LNCaP clone FGC (cell line): Measurements from ENCODE around the gene FOXR1.
"Not testable (repeated sequence)": the region's sequence is repeated elsewhere in the genome, so short reads cannot be mapped to it uniquely, and the experiment has no call there.

ENCODE experiments used
- DNase-seq: peaks from one replicate; pipeline ENCODE4 v3.0.0-alpha.2; 2011; ENCODE audit warnings: low read depth
- H3K4me3 ChIP-seq: 2 replicates; pipeline ENCODE4 v1.5.1; 2011; ENCODE audit warnings: mild to moderate bottlenecking, low read depth, low read length, control low read depth
- TF ChIP-seq, protein P1 (sequence below): IDR thresholded peaks from 2 replicates; pipeline ENCODE4 v1.5.1; 2012; ENCODE audit warnings: mild to moderate bottlenecking; ENCODE audit not compliant: control insufficient read depth, insufficient read depth; ENCODE audit errors: extremely low read depth

The FOXR1 gene

DNA sequence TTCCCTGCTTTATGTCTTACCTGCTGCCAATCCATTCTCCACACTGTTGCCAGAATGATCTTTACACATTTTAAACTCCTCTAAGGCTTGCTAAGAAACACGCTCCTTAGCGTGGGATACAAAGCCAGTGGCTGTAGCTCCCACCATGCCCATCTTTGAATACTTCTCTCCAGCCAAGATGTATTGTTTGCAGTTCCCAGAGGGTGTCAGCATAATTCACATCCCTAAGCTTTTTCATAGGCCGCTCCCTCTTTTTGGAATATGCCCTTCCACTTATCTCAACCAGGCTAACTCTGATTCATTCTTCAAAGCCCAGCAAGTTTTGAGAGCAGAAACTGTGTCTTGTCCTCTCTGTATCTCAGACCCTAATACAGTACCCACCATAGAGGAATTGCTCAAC lies 23.6 kb upstream of the FOXR1 start:
- DNase-seq, result no peak
- TF ChIP-seq, protein P1, sequence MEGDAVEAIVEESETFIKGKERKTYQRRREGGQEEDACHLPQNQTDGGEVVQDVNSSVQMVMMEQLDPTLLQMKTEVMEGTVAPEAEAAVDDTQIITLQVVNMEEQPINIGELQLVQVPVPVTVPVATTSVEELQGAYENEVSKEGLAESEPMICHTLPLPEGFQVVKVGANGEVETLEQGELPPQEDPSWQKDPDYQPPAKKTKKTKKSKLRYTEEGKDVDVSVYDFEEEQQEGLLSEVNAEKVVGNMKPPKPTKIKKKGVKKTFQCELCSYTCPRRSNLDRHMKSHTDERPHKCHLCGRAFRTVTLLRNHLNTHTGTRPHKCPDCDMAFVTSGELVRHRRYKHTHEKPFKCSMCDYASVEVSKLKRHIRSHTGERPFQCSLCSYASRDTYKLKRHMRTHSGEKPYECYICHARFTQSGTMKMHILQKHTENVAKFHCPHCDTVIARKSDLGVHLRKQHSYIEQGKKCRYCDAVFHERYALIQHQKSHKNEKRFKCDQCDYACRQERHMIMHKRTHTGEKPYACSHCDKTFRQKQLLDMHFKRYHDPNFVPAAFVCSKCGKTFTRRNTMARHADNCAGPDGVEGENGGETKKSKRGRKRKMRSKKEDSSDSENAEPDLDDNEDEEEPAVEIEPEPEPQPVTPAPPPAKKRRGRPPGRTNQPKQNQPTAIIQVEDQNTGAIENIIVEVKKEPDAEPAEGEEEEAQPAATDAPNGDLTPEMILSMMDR, result no peak
- H3K4me3 ChIP-seq, result no peak overlapping the region

DNA sequence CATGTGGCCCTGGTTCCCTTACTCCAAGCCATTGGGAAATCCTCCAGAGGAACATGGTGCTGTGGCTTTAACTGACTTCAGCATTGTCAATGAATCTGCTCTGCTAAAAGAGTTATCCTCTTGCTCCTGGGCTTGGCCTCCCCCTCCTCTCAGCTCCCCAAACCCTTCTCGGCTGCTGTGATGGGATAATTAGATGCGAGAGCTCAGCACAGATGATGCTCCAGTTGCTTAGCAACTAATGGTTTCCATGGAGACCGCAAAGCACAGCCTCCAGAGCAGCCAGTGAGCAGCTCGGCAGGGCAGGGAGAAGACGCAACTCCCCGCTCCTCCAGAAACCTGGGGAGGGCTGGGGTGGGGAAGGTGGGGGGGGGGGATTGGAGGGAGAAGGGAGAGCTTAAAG lies 18.3 kb upstream of the FOXR1 start:
- DNase-seq, result no peak
- TF ChIP-seq, protein P1, result no peak
- no peak overlapping the region for H3K4me3 ChIP-seq

- DNase-seq, H3K4me3 ChIP-seq: not testable (repeated sequence)
These were observed 17.6 kb upstream of the FOXR1 start for GRCh38 chr11:118953976-118954375.

DNA sequence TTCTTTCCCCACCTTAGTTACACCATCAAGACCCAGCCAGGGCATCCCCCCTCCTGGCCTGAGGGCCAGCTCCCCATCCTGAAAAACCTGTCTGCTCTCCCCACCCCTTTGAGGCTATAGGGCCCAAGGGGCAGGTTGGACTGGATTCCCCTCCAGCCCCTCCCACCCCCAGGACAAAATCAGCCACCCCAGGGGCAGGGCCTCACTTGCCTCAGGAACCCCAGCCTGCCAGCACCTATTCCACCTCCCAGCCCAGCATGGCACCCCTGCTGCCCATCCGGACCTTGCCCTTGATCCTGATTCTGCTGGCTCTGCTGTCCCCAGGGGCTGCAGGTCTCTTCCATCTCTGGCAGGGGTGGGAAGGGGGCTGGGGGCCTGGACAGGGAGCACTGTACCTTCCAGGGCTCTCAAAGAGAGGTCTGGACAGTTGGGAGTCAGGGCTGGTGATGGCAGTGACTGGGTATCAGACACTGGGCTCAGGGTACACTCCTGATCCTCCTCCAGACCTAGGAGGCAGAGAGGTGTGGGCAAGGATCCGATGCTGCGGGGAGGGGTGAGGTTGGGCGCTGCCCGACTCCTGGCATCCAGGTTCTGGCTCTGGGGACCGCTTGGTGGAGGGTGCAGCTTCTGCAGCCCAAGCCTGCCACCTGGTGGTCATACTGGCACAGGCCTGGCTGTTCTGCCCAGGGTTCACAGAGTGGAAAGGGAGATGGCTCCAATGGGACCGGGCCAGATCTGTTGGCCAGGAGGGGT lies 15.3 kb upstream of the FOXR1 start, which contains the start of gene UPK2:
Gene UPK2 (plus strand): TSS at position 205 of the 753 bp plus-strand sequence. CDS start 53 bp downstream, at position 258.
- DNase-seq, result peak; percentile 49
- no peak within 1 kb of the TSS for H3K4me3 ChIP-seq
- TF ChIP-seq, protein P1, result peak; percentile 98

DNA sequence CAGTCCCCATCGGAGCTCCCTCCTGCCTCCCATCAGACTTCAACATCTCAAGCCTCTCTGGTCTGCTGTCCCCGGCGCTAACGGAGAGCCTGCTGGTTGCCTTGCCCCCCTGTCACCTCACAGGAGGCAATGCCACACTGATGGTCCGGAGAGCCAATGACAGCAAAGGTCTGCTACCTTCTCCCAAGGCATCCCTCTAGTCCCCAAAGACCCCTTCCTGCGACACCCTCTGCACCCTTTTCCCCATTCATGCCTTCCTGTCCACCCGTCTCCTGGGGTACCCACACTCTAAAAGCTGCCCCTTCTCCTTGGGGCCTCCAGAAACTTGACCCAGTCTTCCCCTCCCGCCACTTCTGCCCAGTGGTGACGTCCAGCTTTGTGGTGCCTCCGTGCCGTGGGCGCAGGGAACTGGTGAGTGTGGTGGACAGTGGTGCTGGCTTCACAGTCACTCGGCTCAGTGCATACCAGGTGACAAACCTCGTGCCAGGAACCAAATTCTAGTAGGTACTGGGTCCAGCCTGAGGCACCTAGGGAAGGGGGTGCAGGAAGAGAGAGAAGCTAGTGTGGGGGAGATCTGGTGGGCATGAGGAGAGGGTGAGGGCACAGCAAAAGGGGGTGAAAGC lies 14.6 kb upstream of the FOXR1 start:
- TF ChIP-seq, protein P1, result no peak
- no peak overlapping the region for H3K4me3 ChIP-seq
- no peak for DNase-seq

DNA sequence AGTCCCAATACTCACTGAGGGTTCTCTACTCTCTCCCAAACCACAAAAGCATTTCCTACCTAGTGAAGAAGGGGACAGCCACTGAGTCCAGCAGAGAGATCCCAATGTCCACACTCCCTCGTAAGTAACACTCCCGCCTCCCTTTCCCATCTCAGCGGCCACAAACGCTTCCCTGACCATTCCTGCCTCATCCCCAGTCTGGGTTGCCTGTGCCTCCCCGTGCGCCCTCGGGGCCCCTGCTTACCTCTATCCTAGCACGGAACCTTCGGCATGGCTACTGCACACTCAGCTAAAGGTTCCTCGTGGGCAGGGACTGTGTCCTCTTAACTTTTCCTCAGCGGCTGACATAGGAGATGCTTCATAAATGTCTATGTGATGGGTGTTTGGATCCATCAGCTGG lies 14.0 kb upstream of the FOXR1 start:
- H3K4me3 ChIP-seq, result no peak overlapping the region
- TF ChIP-seq, protein P1, result no peak
- DNase-seq, result no peak

DNA sequence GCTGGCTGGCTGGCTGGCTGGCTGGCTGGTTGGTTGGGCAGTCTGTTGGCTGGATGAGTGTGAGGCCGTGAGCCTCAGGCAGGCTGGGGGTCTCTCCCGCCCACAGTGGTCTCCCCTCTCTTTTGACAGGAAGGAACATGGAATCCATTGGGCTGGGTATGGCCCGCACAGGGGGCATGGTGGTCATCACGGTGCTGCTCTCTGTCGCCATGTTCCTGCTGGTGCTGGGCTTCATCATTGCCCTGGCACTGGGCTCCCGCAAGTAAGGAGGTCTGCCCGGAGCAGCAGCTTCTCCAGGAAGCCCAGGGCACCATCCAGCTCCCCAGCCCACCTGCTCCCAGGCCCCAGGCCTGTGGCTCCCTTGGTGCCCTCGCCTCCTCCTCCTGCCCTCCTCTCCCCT lies 13.6 kb upstream of the FOXR1 start:
- H3K4me3 ChIP-seq, result no peak overlapping the region
- TF ChIP-seq, protein P1, result no peak
- DNase-seq, result no peak
